ENCODE data around the gene LRCH3. TPM values are rescaled to one million over a fixed set of nuclear protein-coding genes. Genes with fewer than 3 reads are reported as not detected.
"Not testable (repeated sequence)": the region's sequence is repeated elsewhere in the genome, so short reads cannot be mapped to it uniquely, and the experiment has no call there.

LRCH3 gene
- total and polyA plus RNA-seq, 11 donors, result 11.1 to 40.3 (median 24.0) TPM

DNA sequence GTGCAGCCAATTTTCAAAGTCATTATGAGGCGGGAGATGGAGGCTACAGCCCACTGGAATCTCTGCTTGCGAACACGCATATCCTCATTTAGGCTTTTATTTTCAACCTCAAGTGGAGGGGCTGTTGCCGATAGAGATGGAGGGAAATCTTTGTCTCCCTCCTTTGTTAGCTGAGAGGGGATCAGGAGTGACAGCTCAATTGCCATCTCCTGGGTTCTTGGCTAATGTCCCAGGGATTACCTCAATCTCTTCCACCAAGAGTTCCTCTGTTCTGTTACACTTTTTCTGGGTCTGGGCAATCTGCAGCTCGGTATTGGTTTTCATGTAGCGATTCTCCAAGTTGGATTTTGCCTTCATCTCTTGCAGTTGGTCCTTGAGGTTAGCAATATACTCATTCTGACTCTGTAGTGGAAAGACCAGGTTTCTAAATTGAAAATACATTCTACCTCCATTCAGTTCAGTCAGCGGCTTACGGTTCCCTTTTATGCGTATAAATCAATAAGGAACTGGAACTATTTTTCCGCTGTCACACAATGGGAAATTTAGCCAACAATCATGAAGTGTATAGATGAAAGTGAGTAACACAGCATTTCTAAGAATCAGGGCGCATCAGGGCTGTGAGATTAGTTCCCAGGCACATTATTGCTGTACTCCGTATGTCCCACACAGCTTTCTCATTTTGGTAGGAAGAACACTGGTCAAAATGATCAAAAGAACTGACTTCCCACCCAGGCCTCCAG lies 122.8 kb downstream of the LRCH3 start:
- TF ChIP-seq POLR2A (IDR thresholded peaks at IDR 0.05), result no peak
- TF ChIP-seq, protein P1, sequence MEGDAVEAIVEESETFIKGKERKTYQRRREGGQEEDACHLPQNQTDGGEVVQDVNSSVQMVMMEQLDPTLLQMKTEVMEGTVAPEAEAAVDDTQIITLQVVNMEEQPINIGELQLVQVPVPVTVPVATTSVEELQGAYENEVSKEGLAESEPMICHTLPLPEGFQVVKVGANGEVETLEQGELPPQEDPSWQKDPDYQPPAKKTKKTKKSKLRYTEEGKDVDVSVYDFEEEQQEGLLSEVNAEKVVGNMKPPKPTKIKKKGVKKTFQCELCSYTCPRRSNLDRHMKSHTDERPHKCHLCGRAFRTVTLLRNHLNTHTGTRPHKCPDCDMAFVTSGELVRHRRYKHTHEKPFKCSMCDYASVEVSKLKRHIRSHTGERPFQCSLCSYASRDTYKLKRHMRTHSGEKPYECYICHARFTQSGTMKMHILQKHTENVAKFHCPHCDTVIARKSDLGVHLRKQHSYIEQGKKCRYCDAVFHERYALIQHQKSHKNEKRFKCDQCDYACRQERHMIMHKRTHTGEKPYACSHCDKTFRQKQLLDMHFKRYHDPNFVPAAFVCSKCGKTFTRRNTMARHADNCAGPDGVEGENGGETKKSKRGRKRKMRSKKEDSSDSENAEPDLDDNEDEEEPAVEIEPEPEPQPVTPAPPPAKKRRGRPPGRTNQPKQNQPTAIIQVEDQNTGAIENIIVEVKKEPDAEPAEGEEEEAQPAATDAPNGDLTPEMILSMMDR (IDR thresholded peaks at IDR 0.05), result no peak
- WGBS, 4 donors, result 95 to 96% (median 95%) methylated on average over 12 of the region's 12 CpGs
- Histone ChIP-seq H3K36me3 (peaks cover 0 to 3% (median 0%) of the 10 kb centered on the region in 9 donors), H3K4me1 (no peaks in the 10 kb centered on the region), H3K9me3 (no peaks in the 10 kb centered on the region), H3K27ac (no peak overlapping the region), H3K27me3 (no peaks in the 10 kb centered on the region), H3K4me3 (no peak overlapping the region)
- intact Hi-C loops (cut with DNase I), result no loop called here
- no peak for DNase-seq
- ATAC-seq, result no peak

DNA sequence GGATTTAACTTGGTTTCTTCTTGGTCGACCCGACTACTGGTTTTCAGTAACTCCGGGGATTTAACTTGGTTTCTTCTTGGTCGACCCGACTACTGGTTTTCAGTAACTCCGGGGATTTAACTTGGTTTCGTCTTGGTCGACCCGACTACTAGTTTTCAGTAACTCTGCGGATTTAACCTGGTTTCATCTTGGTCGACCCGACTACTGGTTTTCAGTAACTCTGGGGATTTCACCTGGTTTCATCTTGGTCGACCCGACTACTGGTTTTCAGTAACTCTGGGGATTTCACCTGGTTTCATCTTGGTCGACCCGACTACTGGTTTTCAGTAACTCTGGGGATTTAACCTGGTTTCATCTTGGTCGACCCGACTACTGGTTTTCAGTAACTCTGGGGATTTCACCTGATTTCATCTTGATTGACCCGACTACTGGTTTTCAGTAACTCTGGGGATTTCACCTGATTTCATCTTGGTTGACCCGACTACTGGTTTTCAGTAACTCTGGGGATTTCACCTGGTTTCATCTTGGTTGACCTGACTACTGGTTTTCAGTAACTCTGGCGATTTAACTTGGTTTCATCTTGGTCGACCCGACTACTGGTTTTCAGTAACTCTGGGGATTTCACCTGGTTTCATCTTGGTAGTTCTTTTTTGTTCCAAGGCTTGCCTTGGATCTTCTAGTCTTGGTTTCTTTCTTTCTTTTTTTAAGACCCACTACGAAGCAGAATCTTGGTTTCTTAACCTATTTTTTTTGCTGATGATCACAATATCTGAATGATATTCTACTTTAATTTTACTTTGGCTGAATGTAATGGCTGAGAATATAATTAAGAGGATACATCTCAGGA lies 130.6 kb downstream of the LRCH3 start:
- H3K4me3 ChIP-seq, ATAC-seq: not testable (repeated sequence)
- 86 to 93% (median 88%) methylated on average over 22 to 24 of the region's 24 CpGs for WGBS, 4 donors

DNA sequence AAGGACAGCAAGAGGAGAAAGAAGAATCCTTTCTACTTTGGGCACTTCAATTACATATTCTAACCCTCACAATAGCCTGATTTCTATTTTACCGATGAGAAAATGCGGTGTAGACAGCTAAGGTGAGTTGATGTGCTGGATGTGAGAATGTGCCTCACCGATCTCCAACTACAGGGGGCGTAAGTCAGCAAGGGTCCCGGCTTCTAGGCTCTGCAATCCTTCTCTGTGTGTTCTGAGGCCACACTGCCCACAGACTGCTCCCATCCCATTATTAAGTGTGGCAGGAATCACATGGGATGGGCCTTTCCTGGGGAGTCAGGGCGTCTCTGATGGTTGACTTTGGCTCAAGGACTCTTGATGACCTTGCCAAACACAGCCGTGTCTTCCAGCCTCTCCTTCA lies 135.4 kb downstream of the LRCH3 start:
- peaks cover 0 to 47% (median 30%) of the 10 kb centered on the region in 9 donors for H3K36me3 ChIP-seq
- H3K9me3 ChIP-seq, result no peaks in the 10 kb centered on the region
- 65 to 74% (median 68%) methylated on average over 7 of the region's 7 CpGs for WGBS, 4 donors

More for the DNA sequence above, 130.6 kb downstream of the LRCH3 start:
- H3K9me3 ChIP-seq; intact Hi-C loops (cut with DNase I); H3K27me3 ChIP-seq; H3K27ac ChIP-seq; DNase-seq; H3K4me1 ChIP-seq: not testable (repeated sequence)
- H3K36me3 ChIP-seq, result peaks cover 0 to 31% (median 14%) of the 10 kb centered on the region in 9 donors

DNA sequence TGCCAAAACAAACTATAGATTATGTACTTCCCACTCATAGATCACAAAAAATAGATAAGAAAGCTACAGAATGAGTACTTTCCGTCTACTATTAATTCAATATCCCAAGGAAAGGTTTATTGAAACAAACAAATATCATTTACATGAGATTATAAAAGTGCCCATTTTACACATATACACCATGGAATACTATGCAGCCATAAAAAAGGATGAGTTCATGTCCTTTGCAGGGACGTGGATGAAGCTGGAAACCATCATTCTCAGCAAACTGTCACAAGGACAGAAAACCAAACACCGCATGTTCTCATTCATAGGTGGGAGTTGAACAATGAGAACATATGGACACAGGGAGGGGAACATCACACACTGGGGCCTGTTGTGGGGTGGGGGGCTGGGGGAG lies 136.5 kb downstream of the LRCH3 start:
- ATAC-seq; H3K4me3 ChIP-seq; H3K27ac ChIP-seq; H3K9me3 ChIP-seq; intact Hi-C loops (cut with DNase I); H3K4me1 ChIP-seq; DNase-seq; H3K27me3 ChIP-seq: not testable (repeated sequence)
- WGBS, 4 donors, result 92 to 95% (median 93%) methylated on average over 3 of the region's 3 CpGs
- peaks cover 0 to 47% (median 29%) of the 10 kb centered on the region in 9 donors for H3K36me3 ChIP-seq

More for the DNA sequence above, 135.4 kb downstream of the LRCH3 start:
- intact Hi-C loops (cut with DNase I), result no loop called here
- Histone ChIP-seq H3K4me3 (no peak overlapping the region), H3K4me1 (no peaks in the 10 kb centered on the region), H3K27ac (no peak overlapping the region), H3K27me3 (no peaks in the 10 kb centered on the region)
- ATAC-seq, result no peak
- no peak for TF ChIP-seq POLR2A (IDR thresholded peaks at IDR 0.05)
- TF ChIP-seq, protein P1 (IDR thresholded peaks at IDR 0.05), result no peak
- no peak for DNase-seq

DNA sequence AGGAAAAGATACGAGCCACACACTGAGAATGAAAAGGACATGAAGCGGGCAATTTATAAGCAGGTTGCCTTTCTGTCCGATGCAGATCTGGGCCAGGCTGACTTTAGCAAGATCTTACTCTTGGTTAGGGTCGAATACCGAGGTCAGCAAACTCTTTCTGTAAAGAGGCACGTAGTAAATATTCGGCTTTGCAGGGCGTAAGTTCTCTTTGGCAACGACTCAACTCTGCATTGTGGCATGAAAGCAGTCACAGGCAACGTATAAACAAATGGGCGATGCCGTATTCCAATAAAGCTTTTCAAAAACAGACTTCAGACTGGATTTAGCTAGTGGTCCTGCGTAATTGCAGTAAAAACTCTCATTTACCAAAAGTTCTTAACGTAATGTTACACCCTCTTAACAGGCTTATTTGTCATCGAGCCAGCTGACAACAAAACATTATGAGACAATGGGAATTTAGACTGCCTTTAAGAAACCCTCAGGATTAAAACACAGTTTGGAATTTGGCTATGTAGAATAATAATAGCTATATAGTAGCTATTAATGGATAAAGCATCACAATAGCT lies 145.8 kb downstream of the LRCH3 start:
- WGBS, 4 donors, result 91 to 94% (median 93%) methylated on average over 15 of the region's 15 CpGs
- Histone ChIP-seq H3K36me3 (peaks cover 0 to 15% (median 0%) of the 10 kb centered on the region in 9 donors), H3K27me3 (no peaks in the 10 kb centered on the region), H3K9me3 (no peaks in the 10 kb centered on the region), H3K4me3 (no peak overlapping the region), H3K27ac (no peak overlapping the region), H3K4me1 (no peaks in the 10 kb centered on the region)
- no peak for TF ChIP-seq POLR2A (IDR thresholded peaks at IDR 0.05)
- TF ChIP-seq, protein P1 (IDR thresholded peaks at IDR 0.05), result no peak
- DNase-seq (no peak), ATAC-seq (no peak)
- intact Hi-C loops (cut with DNase I), result no loop called here

Data from heart left ventricle (tissue), 16 donors.